Tibial artery (tissue), 4 donors: Measurements from ENCODE around the gene MAB21L4.

Experiments used
- DNase-seq, 2 donors: peaks; one replicate each; pipeline ENCODE4 v3.0.0-alpha.2; 2019
- H3K27ac ChIP-seq, 2 donors: fragments of 200-600 bp; sonication (generic) in 1 of 2; 1 replicate in 1 of 2; 2 replicates in 1 of 2; pipeline ENCODE4 v1.5.1; 2018 to 2019; ENCODE audit warnings: mild to moderate bottlenecking in 1 of 2
- H3K27me3 ChIP-seq, 2 donors: fragments of 200-600 bp; sonication (generic) in 1 of 2; one replicate each; pipeline versions ENCODE4 v1.5.1 to v1.6.0; 2016 to 2019
- H3K36me3 ChIP-seq, 3 donors: fragments of 200-600 bp; sonication (generic) in 2 of 3; one replicate each; pipeline ENCODE4 v1.5.1; 2016 to 2019; ENCODE audit warnings: mild to moderate bottlenecking in 2 of 3
- H3K4me1 ChIP-seq, 4 donors: fragments of 200-600 bp; sonication (generic) in 2 of 4; 1 replicate in 3 of 4; 2 replicates in 1 of 4; pipeline ENCODE4 v1.5.1; 2016 to 2019
- H3K4me3 ChIP-seq, 2 donors: fragments of 200-600 bp; sonication (generic) in 1 of 2; 1 replicate in 1 of 2; 2 replicates in 1 of 2; pipeline ENCODE4 v1.5.1; 2018 to 2019; ENCODE audit warnings: mild to moderate bottlenecking in 2 of 2
- H3K9me3 ChIP-seq, 3 donors: fragments of 200-600 bp; sonication (generic) in 1 of 3; one replicate each; pipeline ENCODE4 v1.5.1; 2016 to 2019
- intact Hi-C: fragments of 100-400 bp; cut with DNase I; formaldehyde crosslinking; loops from one replicate; pipeline ENCODE4 v1.15.0; 2023; ENCODE audit warnings: low total_unique reads
- TF ChIP-seq, protein P1 (sequence below), 2 experiments: fragments of 200-600 bp in 1 of 2; fragments of 450-650 bp in 1 of 2; IDR thresholded peaks; one replicate each; pipeline ENCODE4 v1.5.1; 2017 to 2019; ENCODE audit warnings: antibody characterized with exemption in 2 of 2, mild to moderate bottlenecking in 1 of 2, moderate library complexity in 1 of 2

Gene MAB21L4

DNA sequence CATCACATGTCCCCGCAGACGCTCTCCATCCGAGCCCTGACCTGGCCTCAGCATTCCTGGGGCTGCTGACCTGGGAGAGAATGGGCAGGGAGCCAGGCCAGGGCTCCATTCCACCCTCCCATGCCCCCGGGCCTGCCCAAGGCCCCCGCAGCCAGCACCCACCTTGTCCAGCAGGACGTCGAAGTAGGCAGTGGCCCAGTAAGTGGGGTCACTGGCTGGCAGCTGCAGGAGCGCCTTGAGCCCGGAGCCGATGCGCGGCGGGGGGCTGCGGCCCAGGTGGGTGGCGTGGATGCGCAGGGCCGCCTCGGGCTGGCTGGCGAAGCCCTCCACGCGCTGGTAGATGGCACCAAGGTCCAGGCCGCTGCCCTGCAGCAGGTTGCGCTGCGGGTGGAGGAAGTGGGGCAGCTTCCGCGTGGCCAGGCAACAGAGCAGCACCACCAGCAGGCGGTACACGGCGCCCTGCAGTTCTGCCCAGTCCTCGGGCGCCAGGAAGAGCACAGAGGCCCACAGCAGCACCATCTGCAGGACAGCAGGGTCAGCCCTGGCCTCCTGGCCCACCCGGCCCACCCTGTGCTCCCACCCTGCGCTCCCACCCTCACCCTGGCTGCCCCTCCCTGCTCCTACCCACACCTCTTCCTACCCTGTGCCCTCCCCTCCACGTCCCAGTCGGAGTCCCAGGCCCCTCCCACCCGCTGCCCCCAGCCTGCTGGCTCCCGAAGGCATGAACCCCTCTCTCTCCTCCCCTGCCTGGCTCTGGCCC is 7.6 kb downstream of the MAB21L4 start:
- TF ChIP-seq, protein P1, sequence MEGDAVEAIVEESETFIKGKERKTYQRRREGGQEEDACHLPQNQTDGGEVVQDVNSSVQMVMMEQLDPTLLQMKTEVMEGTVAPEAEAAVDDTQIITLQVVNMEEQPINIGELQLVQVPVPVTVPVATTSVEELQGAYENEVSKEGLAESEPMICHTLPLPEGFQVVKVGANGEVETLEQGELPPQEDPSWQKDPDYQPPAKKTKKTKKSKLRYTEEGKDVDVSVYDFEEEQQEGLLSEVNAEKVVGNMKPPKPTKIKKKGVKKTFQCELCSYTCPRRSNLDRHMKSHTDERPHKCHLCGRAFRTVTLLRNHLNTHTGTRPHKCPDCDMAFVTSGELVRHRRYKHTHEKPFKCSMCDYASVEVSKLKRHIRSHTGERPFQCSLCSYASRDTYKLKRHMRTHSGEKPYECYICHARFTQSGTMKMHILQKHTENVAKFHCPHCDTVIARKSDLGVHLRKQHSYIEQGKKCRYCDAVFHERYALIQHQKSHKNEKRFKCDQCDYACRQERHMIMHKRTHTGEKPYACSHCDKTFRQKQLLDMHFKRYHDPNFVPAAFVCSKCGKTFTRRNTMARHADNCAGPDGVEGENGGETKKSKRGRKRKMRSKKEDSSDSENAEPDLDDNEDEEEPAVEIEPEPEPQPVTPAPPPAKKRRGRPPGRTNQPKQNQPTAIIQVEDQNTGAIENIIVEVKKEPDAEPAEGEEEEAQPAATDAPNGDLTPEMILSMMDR (IDR thresholded peaks at IDR 0.05): no peak
- intact Hi-C loops: no loop called here
- Histone ChIP-seq H3K9me3 (no peaks in the 10 kb centered on the region), H3K36me3 (no peaks in the 10 kb centered on the region), H3K27ac (no peak overlapping the region), H3K4me1 (peaks cover 0 to 4% (median 0%) of the 10 kb centered on the region in 4 donors), H3K4me3 (no peak overlapping the region), H3K27me3 (peaks cover 0 to 25% of the 10 kb centered on the region in 2 donors)
- DNase-seq: no peak

- peaks cover 0 to 18% of the 10 kb centered on the region in 2 donors for H3K27me3 ChIP-seq
- no peaks in the 10 kb centered on the region for H3K9me3 ChIP-seq
- no peak for DNase-seq
- H3K4me1 ChIP-seq: no peaks in the 10 kb centered on the region
- H3K4me3 ChIP-seq: no peak overlapping the region
- TF ChIP-seq, protein P1 (IDR thresholded peaks at IDR 0.05): no peak
- H3K36me3 ChIP-seq: no peaks in the 10 kb centered on the region
- H3K27ac ChIP-seq: no peak overlapping the region
- intact Hi-C loops: no loop called here
Measured at GRCh38 chr2:240887631-240888030, 8.3 kb downstream of the MAB21L4 start.

- TF ChIP-seq, protein P1 (IDR thresholded peaks at IDR 0.05): no peak
- intact Hi-C loops: no loop called here
- DNase-seq: no peak
Measured at GRCh38 chr2:240886678-240887609, 9.0 kb downstream of the MAB21L4 start.

DNA sequence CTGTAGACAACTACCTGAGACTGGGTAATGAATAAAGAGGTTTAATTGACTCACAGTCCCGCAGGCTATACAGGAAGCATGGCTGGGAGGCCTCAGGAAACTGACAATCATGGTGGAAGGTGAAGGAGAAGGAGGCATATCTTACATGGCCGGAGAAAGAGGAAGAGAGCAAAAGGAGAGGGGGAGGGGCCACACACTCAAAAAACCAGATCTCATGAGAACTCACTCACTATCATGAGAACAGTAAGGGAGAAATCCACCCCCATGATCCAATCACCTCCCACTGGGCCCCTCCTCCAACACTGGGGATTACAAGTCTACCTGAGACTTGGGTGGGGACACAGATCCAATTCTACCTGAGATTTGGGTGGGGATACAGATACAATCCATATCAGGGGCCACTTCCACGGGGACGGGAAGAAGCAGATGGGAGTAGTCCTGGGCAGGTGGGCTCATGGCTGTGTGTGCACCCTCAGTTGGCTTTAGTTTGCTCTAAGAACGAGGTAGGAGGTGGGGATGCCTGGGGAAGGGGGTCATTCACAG is 9.9 kb downstream of the MAB21L4 start:
- Histone ChIP-seq H3K4me3 (no peak overlapping the region), H3K4me1 (no peaks in the 10 kb centered on the region), H3K9me3 (no peaks in the 10 kb centered on the region), H3K36me3 (no peaks in the 10 kb centered on the region), H3K27me3 (peaks cover 0 to 10% of the 10 kb centered on the region in 2 donors), H3K27ac (no peak overlapping the region)
- intact Hi-C loops: no loop called here
- TF ChIP-seq, protein P1 (IDR thresholded peaks at IDR 0.05): no peak
- no peak for DNase-seq

More at GRCh38 chr2:240886678-240887609, 9.0 kb downstream of the MAB21L4 start:
- Histone ChIP-seq H3K4me1 (no peaks in the 10 kb centered on the region), H3K9me3 (no peaks in the 10 kb centered on the region), H3K4me3 (no peak overlapping the region), H3K27ac (no peak overlapping the region), H3K27me3 (peaks cover 0 to 12% of the 10 kb centered on the region in 2 donors), H3K36me3 (no peaks in the 10 kb centered on the region)

DNA sequence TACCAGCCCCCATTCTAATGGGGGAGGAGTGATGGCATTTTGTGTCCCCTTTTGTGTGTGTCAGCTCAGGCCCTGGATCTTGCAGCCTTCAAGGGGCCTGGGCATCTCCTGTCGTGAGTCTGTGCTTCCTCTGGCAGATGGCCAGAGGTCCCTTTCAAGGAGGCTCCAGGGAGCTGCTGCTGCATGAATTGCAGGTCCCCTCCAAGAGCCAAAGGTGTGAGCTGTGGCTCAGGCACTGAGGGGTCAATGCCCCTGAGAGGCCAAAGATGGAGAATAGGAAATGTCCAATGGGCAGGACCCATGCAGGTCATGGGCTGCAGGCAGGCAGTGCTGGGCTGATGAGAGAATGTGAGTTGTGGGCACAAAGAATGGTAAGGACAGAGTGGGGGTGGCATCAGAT is 10.4 kb downstream of the MAB21L4 start:
- intact Hi-C loops: no loop called here

More for the DNA sequence above, 10.4 kb downstream of the MAB21L4 start:
- H3K27ac ChIP-seq: no peak overlapping the region
- peaks cover 0 to 10% of the 10 kb centered on the region in 2 donors for H3K27me3 ChIP-seq
- no peak overlapping the region for H3K4me3 ChIP-seq
- no peaks in the 10 kb centered on the region for H3K4me1 ChIP-seq
- TF ChIP-seq, protein P1 (IDR thresholded peaks at IDR 0.05): no peak
- H3K36me3 ChIP-seq: no peaks in the 10 kb centered on the region
- no peaks in the 10 kb centered on the region for H3K9me3 ChIP-seq
- DNase-seq: no peak
